ENCODE data around the gene CCDC14.

- TF ChIP-seq CREB1 (IDR thresholded peaks at IDR 0.05; ENCODE audit: low read depth) (no peak), YY1 (IDR thresholded peaks at IDR 0.05; ENCODE audit: low read depth) (no peak), EGR1 (IDR thresholded peaks at IDR 0.05) (no peak), REST (IDR thresholded peaks at IDR 0.05; ENCODE audit: low read depth) (no peak), EP300 (IDR thresholded peaks at IDR 0.05; ENCODE audit: borderline replicate concordance) (no peak), CEBPB (IDR thresholded peaks at IDR 0.05) (no peak), RAD21 (IDR thresholded peaks at IDR 0.05; ENCODE audit: low read depth) (no peak), TCF12 (IDR thresholded peaks at IDR 0.05; ENCODE audit: low read depth) (no peak)
- TF ChIP-seq, protein P1, sequence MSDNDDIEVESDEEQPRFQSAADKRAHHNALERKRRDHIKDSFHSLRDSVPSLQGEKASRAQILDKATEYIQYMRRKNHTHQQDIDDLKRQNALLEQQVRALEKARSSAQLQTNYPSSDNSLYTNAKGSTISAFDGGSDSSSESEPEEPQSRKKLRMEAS (IDR thresholded peaks at IDR 0.05), result no peak
Measured at GRCh38 chr3:123935830-123936229, 25.2 kb downstream of the CCDC14 start.

Measured in Ishikawa (cell line).